ENCODE results near the gene LRRC47.

- TF ChIP-seq CTCF (IDR thresholded peaks at IDR 0.05), result no peak
- TF ChIP-seq POLR2AphosphoS5 (IDR thresholded peaks at IDR 0.05), result no peak
- TF ChIP-seq POLR2A (IDR thresholded peaks at IDR 0.05), result no peak
Measured at GRCh38 chr1:3768811-3769390, 27.4 kb downstream of the LRRC47 start.
